Astrocyte (in vitro differentiated cells and primary cell): ENCODE measurements around the gene PITX1. TPM values are rescaled to one million over a fixed set of nuclear protein-coding genes. Genes with fewer than 3 reads are reported as not detected.

Experiments
- DNase-seq: peaks from one replicate; pipeline ENCODE4 v3.0.0-alpha.2; 2010; ENCODE audit warnings: low read depth
- FAIRE-seq: peaks from 2 replicates; lab custom pipeline; 2011; peaks lifted over from hg19 to GRCh38; lab: Jason Lieb, UNC
- H2AFZ ChIP-seq: 2 replicates; pipeline ENCODE4 v1.6.0; 2012; ENCODE audit warnings: low read depth, low read length, inconsistent platforms
- H3K27ac ChIP-seq: 2 replicates; pipeline ENCODE4 v1.5.1; 2011; ENCODE audit warnings: low read depth, low read length, inconsistent platforms
- H3K27me3 ChIP-seq: 2 replicates; pipeline ENCODE4 v1.6.0; 2011; ENCODE audit warnings: low read length, inconsistent platforms; ENCODE audit not compliant: insufficient read depth
- H3K36me3 ChIP-seq: 2 replicates; pipeline ENCODE4 v1.5.1; 2011; ENCODE audit warnings: low read length, inconsistent platforms; ENCODE audit not compliant: insufficient read depth
- H3K4me1 ChIP-seq: 2 replicates; pipeline ENCODE4 v1.5.1; 2011; ENCODE audit warnings: low read length, inconsistent platforms; ENCODE audit not compliant: insufficient read depth
- H3K4me2 ChIP-seq: 2 replicates; pipeline ENCODE4 v1.6.0; 2012; ENCODE audit warnings: low read length, inconsistent platforms
- H3K4me3 ChIP-seq: 2 replicates; pipeline ENCODE4 v1.5.1; 2011; ENCODE audit warnings: low read depth, mild to moderate bottlenecking, low read length, inconsistent platforms; ENCODE audit not compliant: insufficient read depth
- H3K79me2 ChIP-seq: 2 replicates; pipeline ENCODE4 v1.6.0; 2012; ENCODE audit warnings: mild to moderate bottlenecking, low read length, inconsistent platforms; ENCODE audit not compliant: insufficient read depth
- H3K9ac ChIP-seq: 2 replicates; pipeline ENCODE4 v1.6.0; 2012; ENCODE audit warnings: mild to moderate bottlenecking, low read length, inconsistent platforms
- H3K9me3 ChIP-seq: 2 replicates; pipeline ENCODE4 v1.5.1; 2012; ENCODE audit warnings: low read depth, mild to moderate bottlenecking, low read length, inconsistent platforms; ENCODE audit not compliant: insufficient read depth
- H4K20me1 ChIP-seq: 2 replicates; pipeline ENCODE4 v1.6.0; 2012; ENCODE audit warnings: low read length, inconsistent platforms; ENCODE audit not compliant: insufficient read depth
- H3K27ac Mint-ChIP-seq: one replicate; pipeline ENCODE4 v1.8.0; 2021; ENCODE audit warnings: mild to moderate bottlenecking, mixed read lengths; ENCODE audit not compliant: unreplicated experiment
- H3K27me3 Mint-ChIP-seq: one replicate; pipeline ENCODE4 v1.8.0; 2021; ENCODE audit warnings: low read depth, mixed read lengths; ENCODE audit not compliant: unreplicated experiment
- H3K36me3 Mint-ChIP-seq: one replicate; pipeline ENCODE4 v1.8.0; 2021; ENCODE audit warnings: low read depth, mixed read lengths; ENCODE audit not compliant: unreplicated experiment
- H3K4me1 Mint-ChIP-seq: one replicate; pipeline ENCODE4 v1.8.0; 2021; ENCODE audit warnings: low read depth, mixed read lengths; ENCODE audit not compliant: unreplicated experiment
- H3K4me3 Mint-ChIP-seq: one replicate; pipeline ENCODE4 v1.8.0; 2021; ENCODE audit warnings: mild to moderate bottlenecking, moderate library complexity, mixed read lengths; ENCODE audit not compliant: unreplicated experiment
- H3K9me3 Mint-ChIP-seq: one replicate; pipeline ENCODE4 v1.8.0; 2021; ENCODE audit warnings: mild to moderate bottlenecking, mixed read lengths; ENCODE audit not compliant: unreplicated experiment
- EZH2 ChIP-seq: IDR thresholded peaks from 2 replicates; pipeline ENCODE4 v1.6.1; 2012; ENCODE audit warnings: mild to moderate bottlenecking, low read length, inconsistent platforms; ENCODE audit not compliant: insufficient read depth
- total RNA-seq: library from RNA; stranded (reverse); gene quantifications from 2 replicates; pipeline ENCODE4 v1.2.1, GENCODE V29; 2021
- TF ChIP-seq, protein P1 (sequence below): IDR thresholded peaks from 2 replicates; pipeline ENCODE4 v1.5.1; 2011; ENCODE audit warnings: low read depth, mild to moderate bottlenecking, inconsistent platforms, low read length, moderate library complexity; ENCODE audit not compliant: insufficient read depth

Gene PITX1
- total RNA-seq, 1 donor from 2014 or later = 0.52 TPM

DNA sequence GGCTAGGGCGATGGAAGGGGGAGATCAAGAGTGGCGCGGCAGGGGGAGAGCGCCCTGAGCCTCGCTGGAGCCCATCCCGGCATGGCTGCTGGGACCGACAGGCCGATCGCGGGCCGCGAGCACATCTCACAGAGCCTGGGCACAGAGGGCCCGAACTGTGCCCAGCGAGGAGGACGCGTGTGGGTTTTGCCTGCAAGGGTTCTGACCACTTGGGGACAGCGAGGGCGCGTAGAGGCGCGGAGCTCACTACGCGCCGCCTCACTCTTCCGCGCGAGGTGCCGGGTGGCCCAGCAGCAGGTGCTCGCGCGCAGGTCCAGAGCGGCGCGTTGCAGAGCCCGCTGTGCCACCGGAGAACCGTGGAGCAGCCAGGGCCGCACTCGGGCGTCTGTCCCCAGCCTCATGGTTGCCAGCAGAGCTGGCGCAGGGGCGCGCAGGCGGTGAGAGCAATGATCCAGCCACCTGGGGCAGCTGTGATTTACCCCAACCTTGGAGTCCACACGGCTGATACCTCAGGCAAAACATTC lies 16.3 kb upstream of the PITX1 start:
- H3K27ac ChIP-seq = no peak overlapping the region
- H3K4me1 ChIP-seq = no peaks in the 10 kb centered on the region
- H4K20me1 ChIP-seq = no peaks in the 10 kb centered on the region
- peaks cover 94% of the 10 kb centered on the region for H3K27me3 Mint-ChIP-seq
- H3K79me2 ChIP-seq = no peaks in the 10 kb centered on the region
- no peak overlapping the region for H3K4me3 Mint-ChIP-seq
- no peaks in the 10 kb centered on the region for H3K9me3 ChIP-seq
- no peak overlapping the region for H3K4me2 ChIP-seq
- peaks cover 70% of the 10 kb centered on the region for H3K27me3 ChIP-seq
- no peak overlapping the region for H3K9ac ChIP-seq
- no peaks in the 10 kb centered on the region for H3K4me1 Mint-ChIP-seq
- no peak overlapping the region for H3K4me3 ChIP-seq
- FAIRE-seq (no peak), DNase-seq (no peak)
- no peak overlapping the region for H3K27ac Mint-ChIP-seq
- no peak overlapping the region for H2AFZ ChIP-seq
- peaks cover 11% of the 10 kb centered on the region for H3K9me3 Mint-ChIP-seq
- no peaks in the 10 kb centered on the region for H3K36me3 Mint-ChIP-seq
- peak; percentile 57 for TF ChIP-seq EZH2
- TF ChIP-seq, protein P1, sequence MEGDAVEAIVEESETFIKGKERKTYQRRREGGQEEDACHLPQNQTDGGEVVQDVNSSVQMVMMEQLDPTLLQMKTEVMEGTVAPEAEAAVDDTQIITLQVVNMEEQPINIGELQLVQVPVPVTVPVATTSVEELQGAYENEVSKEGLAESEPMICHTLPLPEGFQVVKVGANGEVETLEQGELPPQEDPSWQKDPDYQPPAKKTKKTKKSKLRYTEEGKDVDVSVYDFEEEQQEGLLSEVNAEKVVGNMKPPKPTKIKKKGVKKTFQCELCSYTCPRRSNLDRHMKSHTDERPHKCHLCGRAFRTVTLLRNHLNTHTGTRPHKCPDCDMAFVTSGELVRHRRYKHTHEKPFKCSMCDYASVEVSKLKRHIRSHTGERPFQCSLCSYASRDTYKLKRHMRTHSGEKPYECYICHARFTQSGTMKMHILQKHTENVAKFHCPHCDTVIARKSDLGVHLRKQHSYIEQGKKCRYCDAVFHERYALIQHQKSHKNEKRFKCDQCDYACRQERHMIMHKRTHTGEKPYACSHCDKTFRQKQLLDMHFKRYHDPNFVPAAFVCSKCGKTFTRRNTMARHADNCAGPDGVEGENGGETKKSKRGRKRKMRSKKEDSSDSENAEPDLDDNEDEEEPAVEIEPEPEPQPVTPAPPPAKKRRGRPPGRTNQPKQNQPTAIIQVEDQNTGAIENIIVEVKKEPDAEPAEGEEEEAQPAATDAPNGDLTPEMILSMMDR = no peak
- no peaks in the 10 kb centered on the region for H3K36me3 ChIP-seq

DNA sequence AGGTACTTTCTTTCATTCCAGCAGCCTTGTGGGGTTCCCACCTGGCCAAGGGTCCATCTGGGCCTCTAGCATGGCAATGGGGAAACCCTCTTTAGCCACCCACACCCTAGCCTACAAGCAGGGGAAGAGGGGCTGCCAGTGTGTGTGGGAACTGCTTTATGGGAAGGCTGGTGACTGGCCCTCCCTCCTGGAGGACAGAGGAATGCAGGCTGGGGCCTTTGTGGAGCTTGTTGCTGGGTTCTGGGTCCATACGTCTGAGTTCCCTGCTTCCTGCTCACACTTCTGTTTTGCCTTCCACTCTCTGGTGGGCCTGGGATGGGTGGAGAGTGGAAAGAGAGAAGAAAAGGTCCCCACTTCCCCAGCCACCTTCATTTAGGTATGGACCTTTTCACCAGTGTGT lies 14.9 kb upstream of the PITX1 start:
- H3K36me3 ChIP-seq = no peaks in the 10 kb centered on the region
- H3K4me3 Mint-ChIP-seq = no peak overlapping the region
- no peak overlapping the region for H2AFZ ChIP-seq
- no peaks in the 10 kb centered on the region for H3K36me3 Mint-ChIP-seq
- H3K9ac ChIP-seq = no peak overlapping the region
- peaks cover 94% of the 10 kb centered on the region for H3K27me3 Mint-ChIP-seq
- H3K9me3 ChIP-seq = no peaks in the 10 kb centered on the region
- no peak overlapping the region for H3K27ac ChIP-seq
- no peak overlapping the region for H3K27ac Mint-ChIP-seq
- no peaks in the 10 kb centered on the region for H3K79me2 ChIP-seq
- no peaks in the 10 kb centered on the region for H3K4me1 ChIP-seq
- no peaks in the 10 kb centered on the region for H4K20me1 ChIP-seq
- H3K4me1 Mint-ChIP-seq = no peaks in the 10 kb centered on the region
- peaks cover 12% of the 10 kb centered on the region for H3K9me3 Mint-ChIP-seq
- no peak overlapping the region for H3K4me2 ChIP-seq
- DNase-seq (no peak), FAIRE-seq (no peak)
- TF ChIP-seq, protein P1 = no peak
- no peak for TF ChIP-seq EZH2
- no peak overlapping the region for H3K4me3 ChIP-seq
- peaks cover 76% of the 10 kb centered on the region for H3K27me3 ChIP-seq

GRCh38 chr5:135048286-135048685 lies 14.3 kb upstream of the PITX1 start:
- H3K4me1 ChIP-seq = no peaks in the 10 kb centered on the region
- FAIRE-seq (no peak), DNase-seq (no peak)
- TF ChIP-seq EZH2 = no peak
- TF ChIP-seq, protein P1 = no peak
- Mint-ChIP-seq H3K4me1 (no peaks in the 10 kb centered on the region), H3K27ac (no peak overlapping the region), H3K9me3 (peaks cover 12% of the 10 kb centered on the region), H3K4me3 (no peak overlapping the region), H3K36me3 (no peaks in the 10 kb centered on the region), H3K27me3 (peaks cover 94% of the 10 kb centered on the region)
- H3K27me3 ChIP-seq = peaks cover 80% of the 10 kb centered on the region
- H3K4me2 ChIP-seq = no peak overlapping the region
- H3K9ac ChIP-seq = no peak overlapping the region
- no peak overlapping the region for H3K4me3 ChIP-seq
- no peaks in the 10 kb centered on the region for H4K20me1 ChIP-seq
- no peaks in the 10 kb centered on the region for H3K9me3 ChIP-seq
- no peaks in the 10 kb centered on the region for H3K79me2 ChIP-seq
- H2AFZ ChIP-seq = no peak overlapping the region
- H3K36me3 ChIP-seq = no peaks in the 10 kb centered on the region
- H3K27ac ChIP-seq = no peak overlapping the region
